Osteocyte (in vitro differentiated cells): Measurements from ENCODE around the gene XYLB. TPM values are rescaled to one million over a fixed set of nuclear protein-coding genes. Genes with fewer than 3 reads are reported as not detected.
"Not testable (repeated sequence)": the region's sequence is repeated elsewhere in the genome, so short reads cannot be mapped to it uniquely, and the experiment has no call there.

ENCODE experiments used
- DNase-seq: peaks from one replicate; pipeline ENCODE4 v3.0.0; 2021; ENCODE audit warnings: mixed read lengths; ENCODE audit not compliant: unreplicated experiment; ENCODE audit errors: extremely low spot score
- H3K27ac Mint-ChIP-seq: one replicate; pipeline ENCODE4 v1.8.0; 2021; ENCODE audit warnings: mild to moderate bottlenecking, mixed read lengths; ENCODE audit not compliant: unreplicated experiment
- H3K27me3 Mint-ChIP-seq: one replicate; pipeline ENCODE4 v1.8.0; 2021; ENCODE audit warnings: mixed read lengths; ENCODE audit not compliant: unreplicated experiment
- H3K36me3 Mint-ChIP-seq: one replicate; pipeline ENCODE4 v1.8.0; 2021; ENCODE audit warnings: mixed read lengths; ENCODE audit not compliant: unreplicated experiment
- H3K4me1 Mint-ChIP-seq: one replicate; pipeline ENCODE4 v1.8.0; 2021; ENCODE audit warnings: mixed read lengths; ENCODE audit not compliant: unreplicated experiment
- H3K4me3 Mint-ChIP-seq: one replicate; pipeline ENCODE4 v1.8.0; 2021; ENCODE audit warnings: mild to moderate bottlenecking, moderate library complexity, mixed read lengths; ENCODE audit not compliant: unreplicated experiment
- H3K9me3 Mint-ChIP-seq: one replicate; pipeline ENCODE4 v1.8.0; 2021; ENCODE audit warnings: mixed read lengths; ENCODE audit not compliant: unreplicated experiment
- total RNA-seq: library from RNA; stranded (reverse); gene quantifications from 2 replicates; pipeline ENCODE4 v1.2.1, GENCODE V29; 2021
- TF ChIP-seq, protein P1 (sequence below): fragments of 200-600 bp; sonication (generic); IDR thresholded peaks from 2 replicates; pipeline ENCODE4 v1.5.0; 2021; ENCODE audit warnings: antibody characterized with exemption, mild to moderate bottlenecking, moderate library complexity

The XYLB gene
- total RNA-seq, 1 donor from 2014 or later: 6.3 TPM

DNA sequence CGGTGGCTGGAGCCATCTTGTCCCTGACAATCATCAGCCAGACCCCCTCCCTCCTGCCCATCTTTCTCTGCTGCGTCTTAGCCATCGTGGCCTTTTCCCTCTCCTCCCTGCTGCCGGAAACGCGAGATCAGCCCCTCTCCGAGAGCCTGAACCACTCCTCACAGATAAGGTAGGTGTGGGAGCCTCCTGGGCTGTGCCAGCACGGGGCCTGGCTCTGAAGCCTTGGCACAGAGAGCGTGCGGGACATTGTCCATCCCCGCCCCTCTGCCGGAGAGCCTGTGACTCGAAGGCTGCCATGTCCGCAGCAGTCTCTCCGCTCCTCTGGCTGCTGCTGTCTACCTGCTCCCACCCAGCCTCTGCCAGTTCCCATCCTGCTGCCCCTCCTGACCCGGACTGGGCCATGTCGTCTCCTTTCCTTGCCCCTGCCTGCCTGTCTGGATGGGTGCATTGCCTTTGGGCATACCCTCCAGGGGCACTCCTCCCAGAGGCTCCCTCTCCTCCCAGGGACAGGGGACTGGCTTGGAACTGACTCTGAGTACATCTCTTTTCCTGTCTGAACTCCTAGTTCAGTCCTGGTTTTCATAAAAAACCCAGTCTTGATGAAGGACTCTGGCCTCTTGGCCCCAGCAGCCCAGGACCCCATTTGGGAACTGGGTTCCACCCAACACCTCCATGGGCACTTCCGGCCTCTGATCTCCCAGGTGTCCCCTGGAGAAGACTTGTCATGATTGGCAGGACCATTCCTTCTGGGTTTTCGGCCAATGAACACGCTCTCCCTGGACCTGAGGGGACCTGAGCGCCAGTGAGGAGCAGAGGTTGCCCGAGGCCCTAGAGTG, 30.0 kb upstream of the XYLB start:
- H3K27ac Mint-ChIP-seq: no peak overlapping the region
- peak; percentile 81 for DNase-seq
- no peaks in the 10 kb centered on the region for H3K27me3 Mint-ChIP-seq
- no peaks in the 10 kb centered on the region for H3K36me3 Mint-ChIP-seq
- TF ChIP-seq, protein P1, sequence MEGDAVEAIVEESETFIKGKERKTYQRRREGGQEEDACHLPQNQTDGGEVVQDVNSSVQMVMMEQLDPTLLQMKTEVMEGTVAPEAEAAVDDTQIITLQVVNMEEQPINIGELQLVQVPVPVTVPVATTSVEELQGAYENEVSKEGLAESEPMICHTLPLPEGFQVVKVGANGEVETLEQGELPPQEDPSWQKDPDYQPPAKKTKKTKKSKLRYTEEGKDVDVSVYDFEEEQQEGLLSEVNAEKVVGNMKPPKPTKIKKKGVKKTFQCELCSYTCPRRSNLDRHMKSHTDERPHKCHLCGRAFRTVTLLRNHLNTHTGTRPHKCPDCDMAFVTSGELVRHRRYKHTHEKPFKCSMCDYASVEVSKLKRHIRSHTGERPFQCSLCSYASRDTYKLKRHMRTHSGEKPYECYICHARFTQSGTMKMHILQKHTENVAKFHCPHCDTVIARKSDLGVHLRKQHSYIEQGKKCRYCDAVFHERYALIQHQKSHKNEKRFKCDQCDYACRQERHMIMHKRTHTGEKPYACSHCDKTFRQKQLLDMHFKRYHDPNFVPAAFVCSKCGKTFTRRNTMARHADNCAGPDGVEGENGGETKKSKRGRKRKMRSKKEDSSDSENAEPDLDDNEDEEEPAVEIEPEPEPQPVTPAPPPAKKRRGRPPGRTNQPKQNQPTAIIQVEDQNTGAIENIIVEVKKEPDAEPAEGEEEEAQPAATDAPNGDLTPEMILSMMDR: no peak
- H3K9me3 Mint-ChIP-seq: peaks cover 5% of the 10 kb centered on the region
- H3K4me3 Mint-ChIP-seq: no peak overlapping the region
- H3K4me1 Mint-ChIP-seq: no peaks in the 10 kb centered on the region

DNA sequence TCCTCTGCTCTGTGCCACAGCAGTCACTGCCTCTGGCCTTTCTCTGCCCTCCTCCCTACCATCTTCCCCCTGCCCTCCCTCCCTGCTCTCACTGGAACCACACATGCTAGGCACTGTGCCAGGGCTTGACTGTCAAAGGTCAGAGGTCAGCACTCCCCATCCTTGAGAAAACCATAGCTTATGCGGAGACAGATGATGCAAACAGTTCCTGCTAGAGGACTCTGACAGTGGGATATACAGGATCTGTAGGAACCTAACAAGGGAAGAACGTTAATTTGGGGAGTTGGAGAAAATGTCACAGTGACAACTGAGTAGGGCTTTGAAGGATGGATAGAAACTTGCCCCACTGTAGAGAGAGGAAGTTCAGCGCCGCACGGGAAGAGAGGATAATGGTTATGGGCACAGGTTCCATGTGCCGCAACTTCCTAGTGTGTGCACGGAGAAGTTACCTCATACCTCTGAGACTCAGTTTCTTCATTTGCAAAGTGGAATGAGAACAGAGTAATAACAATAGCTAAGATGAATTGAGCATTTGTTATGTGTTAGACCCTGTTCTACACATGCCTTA, 29.3 kb upstream of the XYLB start:
- peaks cover 5% of the 10 kb centered on the region for H3K9me3 Mint-ChIP-seq
- TF ChIP-seq, protein P1: no peak
- no peak overlapping the region for H3K27ac Mint-ChIP-seq
- DNase-seq: no peak
- no peaks in the 10 kb centered on the region for H3K36me3 Mint-ChIP-seq
- H3K4me3 Mint-ChIP-seq: no peak overlapping the region
- no peaks in the 10 kb centered on the region for H3K4me1 Mint-ChIP-seq
- H3K27me3 Mint-ChIP-seq: no peaks in the 10 kb centered on the region

DNA sequence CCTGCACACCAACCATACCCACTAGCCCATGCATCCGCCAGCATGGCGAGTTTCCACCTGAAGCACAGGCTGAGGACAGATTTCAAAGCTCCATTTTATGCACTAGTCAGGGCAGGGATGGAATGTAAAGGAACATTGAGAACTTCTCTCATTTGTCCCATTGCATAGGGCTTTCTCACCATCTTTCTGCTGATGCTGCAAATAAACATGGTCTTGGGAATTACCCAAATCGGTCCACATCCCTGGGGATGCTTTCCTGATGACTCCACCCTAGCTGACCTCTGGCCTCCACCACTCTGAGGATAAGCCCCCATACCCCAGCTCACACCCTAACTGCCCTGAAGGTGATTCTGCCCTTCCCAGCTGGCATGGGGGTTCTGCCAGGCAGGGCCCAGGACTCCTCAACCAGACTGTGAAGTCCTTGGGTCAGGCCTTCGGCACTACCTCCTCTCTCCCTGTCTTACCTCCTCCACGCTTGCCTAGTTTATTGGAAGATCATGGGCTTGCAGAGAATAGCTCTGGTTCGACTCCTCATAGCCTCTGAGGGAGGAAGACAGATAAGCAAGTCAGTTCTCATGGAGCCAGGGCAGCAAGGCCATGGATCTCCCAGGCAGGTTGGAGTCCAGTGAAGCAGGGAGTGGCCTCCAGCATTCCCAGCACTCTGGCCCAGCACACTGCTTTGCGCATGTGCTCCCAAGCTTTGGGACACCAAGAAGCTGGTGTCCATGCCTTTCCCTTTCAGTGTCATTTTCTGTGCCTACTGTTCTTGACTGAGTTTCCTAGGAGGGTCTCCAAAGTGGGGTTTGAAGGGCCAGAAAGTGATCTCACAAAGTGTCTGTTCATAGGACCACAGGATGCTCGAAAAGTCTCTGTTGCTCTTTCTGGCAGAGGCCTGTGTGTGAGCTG, 27.6 kb upstream of the XYLB start:
- DNase-seq: no peak
- no peaks in the 10 kb centered on the region for H3K36me3 Mint-ChIP-seq
- H3K4me1 Mint-ChIP-seq: no peaks in the 10 kb centered on the region
- H3K4me3 Mint-ChIP-seq: no peak overlapping the region
- peaks cover 5% of the 10 kb centered on the region for H3K9me3 Mint-ChIP-seq
- no peak overlapping the region for H3K27ac Mint-ChIP-seq
- TF ChIP-seq, protein P1: no peak
- H3K27me3 Mint-ChIP-seq: peaks cover 8% of the 10 kb centered on the region

DNA sequence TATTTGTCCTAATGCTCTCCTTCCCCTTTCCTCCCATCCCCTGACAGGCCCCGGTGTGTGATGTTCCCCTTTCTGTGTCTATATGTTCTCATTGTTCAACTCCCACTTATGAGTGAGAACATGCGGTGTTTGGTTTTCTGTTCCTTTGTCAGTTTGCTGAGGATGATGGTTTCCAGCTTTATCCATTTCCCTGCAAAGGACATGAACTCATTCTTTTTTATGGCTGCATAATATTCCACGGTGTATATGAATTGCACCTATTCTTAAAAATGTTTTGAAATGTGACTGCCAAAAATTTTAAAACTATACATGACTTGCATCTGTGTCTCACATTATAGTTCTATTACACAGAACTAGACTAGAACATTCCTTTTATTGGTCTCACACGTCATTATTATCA, 25.9 kb upstream of the XYLB start:
- not testable (repeated sequence) for H3K4me1 Mint-ChIP-seq

DNA sequence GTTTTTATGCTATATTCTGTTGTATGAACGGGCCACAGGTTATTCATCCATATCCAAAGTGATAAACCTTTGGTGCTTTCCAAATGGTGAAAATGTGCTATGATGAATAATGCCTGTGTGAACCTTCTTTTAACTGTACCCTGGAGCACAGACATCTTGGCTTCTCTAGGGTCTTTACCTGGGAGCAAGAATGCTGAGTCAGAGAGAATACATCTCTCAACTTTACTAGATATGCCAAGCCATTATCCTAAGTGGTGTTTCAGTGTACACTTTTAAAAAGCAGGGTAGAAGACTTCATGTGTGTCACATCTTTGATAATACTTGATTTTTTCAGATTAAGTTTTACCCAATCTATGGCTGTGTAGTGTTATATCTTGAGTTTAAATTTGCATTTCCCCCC, 23.5 kb upstream of the XYLB start:
- H3K4me1 Mint-ChIP-seq: no peaks in the 10 kb centered on the region
- DNase-seq: no peak
- H3K27ac Mint-ChIP-seq: no peak overlapping the region
- H3K4me3 Mint-ChIP-seq: no peak overlapping the region
- no peaks in the 10 kb centered on the region for H3K36me3 Mint-ChIP-seq
- TF ChIP-seq, protein P1: no peak
- H3K9me3 Mint-ChIP-seq: peaks cover 12% of the 10 kb centered on the region
- peaks cover 15% of the 10 kb centered on the region for H3K27me3 Mint-ChIP-seq

More for the DNA sequence above, 25.9 kb upstream of the XYLB start:
- not testable (repeated sequence) for H3K36me3 Mint-ChIP-seq, DNase-seq, H3K4me3 Mint-ChIP-seq, H3K27ac Mint-ChIP-seq, H3K9me3 Mint-ChIP-seq
- H3K27me3 Mint-ChIP-seq: peaks cover 15% of the 10 kb centered on the region
